Measurements from ENCODE around the gene CCDC172. TPM values are rescaled to one million over a fixed set of nuclear protein-coding genes. Genes with fewer than 3 reads are reported as not detected.

CCDC172 gene
- polyA plus RNA-seq, 2 donors = not detected

- Histone ChIP-seq H3K4me3 (ENCODE audit: low read depth in 1 of 2, low read length in 2 of 2) (no peak overlapping the region), H3K36me3 (ENCODE audit: control insufficient read depth in 2 of 2, insufficient read depth in 2 of 2, low read length in 1 of 2) (no peaks in the 10 kb centered on the region), H3K9me3 (ENCODE audit: control insufficient read depth in 2 of 2, insufficient read depth in 1 of 2, low read depth in 1 of 2, low read length in 1 of 2) (no peaks in the 10 kb centered on the region), H3K4me1 (ENCODE audit: control insufficient read depth in 2 of 2, insufficient read depth in 2 of 2, low read length in 1 of 2) (no peaks in the 10 kb centered on the region), H3K27ac (ENCODE audit: low read depth in 2 of 2, low read length in 1 of 2) (no peak overlapping the region), H3K27me3 (ENCODE audit: control insufficient read depth in 1 of 2, insufficient read depth in 2 of 2, low read length in 2 of 2) (no peaks in the 10 kb centered on the region)
- 75 to 84% methylated on average over 3 of the region's 3 CpGs for WGBS, 2 donors
Observed at GRCh38 chr10:116298586-116298985, 25.7 kb upstream of the CCDC172 start.

GRCh38 chr10:116300542-116300941 is 23.7 kb upstream of the CCDC172 start:
- Histone ChIP-seq H3K9me3 (ENCODE audit: control insufficient read depth in 2 of 2, insufficient read depth in 1 of 2, low read depth in 1 of 2, low read length in 1 of 2) (no peaks in the 10 kb centered on the region), H3K27ac (ENCODE audit: low read depth in 2 of 2, low read length in 1 of 2) (no peak overlapping the region), H3K4me1 (ENCODE audit: control insufficient read depth in 2 of 2, insufficient read depth in 2 of 2, low read length in 1 of 2) (no peaks in the 10 kb centered on the region), H3K36me3 (ENCODE audit: control insufficient read depth in 2 of 2, insufficient read depth in 2 of 2, low read length in 1 of 2) (no peaks in the 10 kb centered on the region), H3K4me3 (ENCODE audit: low read depth in 1 of 2, low read length in 2 of 2) (no peak overlapping the region), H3K27me3 (ENCODE audit: control insufficient read depth in 1 of 2, insufficient read depth in 2 of 2, low read length in 2 of 2) (no peaks in the 10 kb centered on the region)
- WGBS, 2 donors = 61 to 84% methylated on average over 1 of the region's 1 CpG

GRCh38 chr10:116304923-116305322 is 19.3 kb upstream of the CCDC172 start:
- Histone ChIP-seq H3K27ac (ENCODE audit: low read depth in 2 of 2, low read length in 1 of 2) (no peak overlapping the region), H3K36me3 (ENCODE audit: control insufficient read depth in 2 of 2, insufficient read depth in 2 of 2, low read length in 1 of 2) (no peaks in the 10 kb centered on the region)
- whole genome bisulfite sequencing, 2 donors = 47 to 78% methylated on average over 1 of the region's 1 CpG

DNA sequence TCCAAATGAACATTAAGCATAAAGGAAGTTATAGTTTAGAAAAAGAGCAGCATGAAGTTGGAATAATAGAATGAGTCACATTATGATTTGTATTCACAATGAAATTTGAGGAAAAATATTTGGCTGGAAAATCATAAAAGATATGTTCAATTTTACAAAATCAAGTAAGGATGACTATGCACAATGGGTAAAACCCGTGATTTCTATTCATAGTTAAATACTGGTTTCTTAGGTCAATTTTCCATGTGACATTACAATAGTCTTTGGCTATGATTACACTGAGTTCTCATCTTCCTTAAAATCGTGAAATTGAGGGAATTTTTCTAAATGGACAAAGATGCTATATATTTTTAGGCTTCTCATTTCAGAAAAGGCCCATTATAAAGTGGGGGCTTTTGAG is 17.4 kb upstream of the CCDC172 start:
- 66 to 67% methylated on average over 2 of the region's 2 CpGs for WGBS, 2 donors
- H3K4me3 ChIP-seq (ENCODE audit: low read depth in 1 of 2, low read length in 2 of 2) = no peak overlapping the region
- H3K36me3 ChIP-seq (ENCODE audit: control insufficient read depth in 2 of 2, insufficient read depth in 2 of 2, low read length in 1 of 2) = no peaks in the 10 kb centered on the region
- H3K27me3 ChIP-seq (ENCODE audit: control insufficient read depth in 1 of 2, insufficient read depth in 2 of 2, low read length in 2 of 2) = no peaks in the 10 kb centered on the region
- no peaks in the 10 kb centered on the region for H3K9me3 ChIP-seq (ENCODE audit: control insufficient read depth in 2 of 2, insufficient read depth in 1 of 2, low read depth in 1 of 2, low read length in 1 of 2)
- H3K4me1 ChIP-seq (ENCODE audit: control insufficient read depth in 2 of 2, insufficient read depth in 2 of 2, low read length in 1 of 2) = no peaks in the 10 kb centered on the region
- H3K27ac ChIP-seq (ENCODE audit: low read depth in 2 of 2, low read length in 1 of 2) = no peak overlapping the region

More at GRCh38 chr10:116304923-116305322, 19.3 kb upstream of the CCDC172 start:
- no peaks in the 10 kb centered on the region for H3K9me3 ChIP-seq (ENCODE audit: control insufficient read depth in 2 of 2, insufficient read depth in 1 of 2, low read depth in 1 of 2, low read length in 1 of 2)
- no peaks in the 10 kb centered on the region for H3K27me3 ChIP-seq (ENCODE audit: control insufficient read depth in 1 of 2, insufficient read depth in 2 of 2, low read length in 2 of 2)
- H3K4me3 ChIP-seq (ENCODE audit: low read depth in 1 of 2, low read length in 2 of 2) = no peak overlapping the region
- no peaks in the 10 kb centered on the region for H3K4me1 ChIP-seq (ENCODE audit: control insufficient read depth in 2 of 2, insufficient read depth in 2 of 2, low read length in 1 of 2)

DNA sequence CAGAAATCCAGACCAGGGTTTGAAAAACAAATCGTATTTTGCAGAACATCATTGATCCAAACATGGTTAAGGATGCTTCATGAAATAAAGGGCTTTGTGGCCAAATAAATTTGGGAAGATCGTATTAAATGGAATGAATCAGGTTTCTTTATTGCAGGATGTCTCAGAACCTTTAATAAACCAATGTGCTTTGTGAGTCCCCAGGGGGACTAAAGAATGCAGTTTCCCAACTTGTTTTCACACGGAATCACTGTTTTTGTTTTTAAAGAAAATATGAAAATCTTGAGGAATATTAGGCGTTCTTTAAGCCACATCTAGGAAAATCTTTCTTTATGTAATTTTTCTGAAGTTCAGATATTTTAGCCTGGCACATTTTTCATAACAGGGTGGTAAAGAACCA is 16.8 kb upstream of the CCDC172 start:
- no peaks in the 10 kb centered on the region for H3K4me1 ChIP-seq (ENCODE audit: control insufficient read depth in 2 of 2, insufficient read depth in 2 of 2, low read length in 1 of 2)
- H3K27me3 ChIP-seq (ENCODE audit: control insufficient read depth in 1 of 2, insufficient read depth in 2 of 2, low read length in 2 of 2) = no peaks in the 10 kb centered on the region
- no peak overlapping the region for H3K4me3 ChIP-seq (ENCODE audit: low read depth in 1 of 2, low read length in 2 of 2)
- H3K36me3 ChIP-seq (ENCODE audit: control insufficient read depth in 2 of 2, insufficient read depth in 2 of 2, low read length in 1 of 2) = no peaks in the 10 kb centered on the region
- no peaks in the 10 kb centered on the region for H3K9me3 ChIP-seq (ENCODE audit: control insufficient read depth in 2 of 2, insufficient read depth in 1 of 2, low read depth in 1 of 2, low read length in 1 of 2)
- WGBS, 2 donors = 75 to 77% methylated on average over 4 of the region's 4 CpGs
- H3K27ac ChIP-seq (ENCODE audit: low read depth in 2 of 2, low read length in 1 of 2) = no peak overlapping the region

DNA sequence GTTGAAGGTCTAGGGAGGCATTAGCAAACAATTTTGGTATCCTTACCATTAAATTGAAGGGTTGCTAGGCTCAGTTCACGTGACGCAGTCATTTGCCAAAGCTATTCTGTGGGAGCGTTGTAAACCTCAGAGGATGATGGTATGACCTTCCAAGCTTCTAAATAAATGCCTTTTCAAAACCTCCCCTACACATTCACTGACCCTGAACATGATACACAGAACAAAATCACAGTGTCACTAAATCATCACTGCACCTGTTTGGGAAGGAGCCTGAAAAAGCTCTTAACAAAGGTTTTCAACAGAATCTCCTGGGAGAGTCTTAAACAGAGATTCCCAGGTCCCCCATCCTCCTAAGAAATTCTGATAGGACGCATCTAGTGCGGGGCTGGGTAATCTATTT is 13.2 kb upstream of the CCDC172 start:
- H3K4me1 ChIP-seq (ENCODE audit: control insufficient read depth in 2 of 2, insufficient read depth in 2 of 2, low read length in 1 of 2) = no peaks in the 10 kb centered on the region
- no peaks in the 10 kb centered on the region for H3K27me3 ChIP-seq (ENCODE audit: control insufficient read depth in 1 of 2, insufficient read depth in 2 of 2, low read length in 2 of 2)
- 87 to 90% methylated on average over 5 of the region's 5 CpGs for whole genome bisulfite sequencing, 2 donors
- H3K27ac ChIP-seq (ENCODE audit: low read depth in 2 of 2, low read length in 1 of 2) = no peak overlapping the region
- H3K9me3 ChIP-seq (ENCODE audit: control insufficient read depth in 2 of 2, insufficient read depth in 1 of 2, low read depth in 1 of 2, low read length in 1 of 2) = no peaks in the 10 kb centered on the region
- H3K36me3 ChIP-seq (ENCODE audit: control insufficient read depth in 2 of 2, insufficient read depth in 2 of 2, low read length in 1 of 2) = no peaks in the 10 kb centered on the region
- H3K4me3 ChIP-seq (ENCODE audit: low read depth in 1 of 2, low read length in 2 of 2) = no peak overlapping the region

DNA sequence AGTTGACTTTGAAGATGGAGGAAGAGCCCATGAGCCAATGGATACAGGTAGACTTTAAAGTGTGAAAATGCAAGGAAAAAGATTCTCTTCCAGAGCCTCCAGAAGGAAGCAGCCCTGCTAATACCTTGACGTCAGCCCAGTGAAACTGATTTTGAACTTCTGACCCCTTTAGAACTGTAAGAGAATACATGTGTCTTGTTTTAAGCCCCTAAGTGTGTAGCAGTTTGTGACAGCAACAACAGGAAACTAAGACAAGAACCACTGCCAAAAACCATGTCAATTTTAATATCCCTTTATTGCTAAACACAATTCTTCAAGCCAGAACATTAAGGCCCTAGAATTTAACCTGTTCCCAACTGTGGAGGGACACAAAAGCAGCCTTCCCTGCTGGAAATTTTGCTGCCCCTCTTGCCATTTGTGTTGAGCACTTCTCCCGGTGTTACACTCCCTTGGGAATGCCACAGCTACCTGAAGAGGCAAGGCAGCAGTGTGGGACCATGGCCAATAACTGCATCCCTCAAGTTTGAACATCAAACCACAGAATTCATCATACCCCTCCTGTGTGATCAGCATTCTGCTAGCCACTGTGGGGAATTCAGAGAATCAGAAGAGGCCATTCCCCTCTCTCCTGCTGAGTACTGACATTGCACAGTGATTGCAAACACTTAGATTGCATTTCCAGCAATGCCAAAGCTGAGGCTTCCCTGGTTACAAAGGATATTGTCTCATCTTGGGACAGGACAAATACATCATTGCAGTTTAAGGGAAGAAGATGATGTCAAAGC is 12.3 kb upstream of the CCDC172 start:
- no peaks in the 10 kb centered on the region for H3K4me1 ChIP-seq (ENCODE audit: control insufficient read depth in 2 of 2, insufficient read depth in 2 of 2, low read length in 1 of 2)
- H3K27me3 ChIP-seq (ENCODE audit: control insufficient read depth in 1 of 2, insufficient read depth in 2 of 2, low read length in 2 of 2) = no peaks in the 10 kb centered on the region
- 57 to 62% methylated on average over 2 of the region's 2 CpGs for WGBS, 2 donors

GRCh38 chr10:116312548-116312947 is 11.7 kb upstream of the CCDC172 start:
- no peak overlapping the region for H3K4me3 ChIP-seq (ENCODE audit: low read depth in 1 of 2, low read length in 2 of 2)
- 82 to 88% methylated on average over 4 of the region's 4 CpGs for WGBS, 2 donors
- no peak overlapping the region for H3K27ac ChIP-seq (ENCODE audit: low read depth in 2 of 2, low read length in 1 of 2)
- no peaks in the 10 kb centered on the region for H3K27me3 ChIP-seq (ENCODE audit: control insufficient read depth in 1 of 2, insufficient read depth in 2 of 2, low read length in 2 of 2)
- H3K4me1 ChIP-seq (ENCODE audit: control insufficient read depth in 2 of 2, insufficient read depth in 2 of 2, low read length in 1 of 2) = no peaks in the 10 kb centered on the region
- no peaks in the 10 kb centered on the region for H3K36me3 ChIP-seq (ENCODE audit: control insufficient read depth in 2 of 2, insufficient read depth in 2 of 2, low read length in 1 of 2)
- no peaks in the 10 kb centered on the region for H3K9me3 ChIP-seq (ENCODE audit: control insufficient read depth in 2 of 2, insufficient read depth in 1 of 2, low read depth in 1 of 2, low read length in 1 of 2)

More for the DNA sequence above, 12.3 kb upstream of the CCDC172 start:
- Histone ChIP-seq H3K36me3 (ENCODE audit: control insufficient read depth in 2 of 2, insufficient read depth in 2 of 2, low read length in 1 of 2) (no peaks in the 10 kb centered on the region), H3K4me3 (ENCODE audit: low read depth in 1 of 2, low read length in 2 of 2) (no peak overlapping the region), H3K9me3 (ENCODE audit: control insufficient read depth in 2 of 2, insufficient read depth in 1 of 2, low read depth in 1 of 2, low read length in 1 of 2) (no peaks in the 10 kb centered on the region), H3K27ac (ENCODE audit: low read depth in 2 of 2, low read length in 1 of 2) (no peak overlapping the region)

DNA sequence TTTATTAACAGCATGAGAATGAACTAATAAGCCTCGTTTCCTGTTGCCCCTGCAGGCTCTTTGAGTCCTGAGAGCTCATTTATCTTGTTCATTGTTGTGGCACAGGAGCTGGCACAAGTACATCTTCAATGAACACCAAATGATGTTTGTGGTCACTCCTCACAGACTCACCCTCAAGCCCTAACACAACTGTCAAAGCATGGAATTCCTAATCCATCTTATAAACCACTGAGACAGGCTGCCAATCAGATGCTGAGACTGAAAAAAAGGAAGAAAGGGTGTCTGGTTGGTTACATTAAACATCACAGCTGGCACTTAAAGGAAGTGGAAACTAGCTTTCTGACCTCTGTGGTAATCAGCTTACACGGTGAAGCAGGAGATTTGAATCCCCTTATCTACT is 7.7 kb upstream of the CCDC172 start:
- 15 to 25% methylated on average over 2 of the region's 2 CpGs for WGBS, 2 donors
- no peaks in the 10 kb centered on the region for H3K4me1 ChIP-seq (ENCODE audit: control insufficient read depth in 2 of 2, insufficient read depth in 2 of 2, low read length in 1 of 2)
- H3K4me3 ChIP-seq (ENCODE audit: low read depth in 1 of 2, low read length in 2 of 2) = no peak overlapping the region
- H3K27ac ChIP-seq (ENCODE audit: low read depth in 2 of 2, low read length in 1 of 2) = no peak overlapping the region
- no peaks in the 10 kb centered on the region for H3K9me3 ChIP-seq (ENCODE audit: control insufficient read depth in 2 of 2, insufficient read depth in 1 of 2, low read depth in 1 of 2, low read length in 1 of 2)
- no peaks in the 10 kb centered on the region for H3K36me3 ChIP-seq (ENCODE audit: control insufficient read depth in 2 of 2, insufficient read depth in 2 of 2, low read length in 1 of 2)
- H3K27me3 ChIP-seq (ENCODE audit: control insufficient read depth in 1 of 2, insufficient read depth in 2 of 2, low read length in 2 of 2) = no peaks in the 10 kb centered on the region

GRCh38 chr10:116324951-116325635 is 845 bp downstream of the CCDC172 start:
- 42 to 44% methylated on average over 17 of the region's 17 CpGs for WGBS, 2 donors
- no peaks in the 10 kb centered on the region for H3K4me1 ChIP-seq (ENCODE audit: control insufficient read depth in 2 of 2, insufficient read depth in 2 of 2, low read length in 1 of 2)
- H3K4me3 ChIP-seq (ENCODE audit: low read depth in 1 of 2, low read length in 2 of 2) = no peak overlapping the region
- H3K9me3 ChIP-seq (ENCODE audit: control insufficient read depth in 2 of 2, insufficient read depth in 1 of 2, low read depth in 1 of 2, low read length in 1 of 2) = no peaks in the 10 kb centered on the region
- no peak overlapping the region for H3K27ac ChIP-seq (ENCODE audit: low read depth in 2 of 2, low read length in 1 of 2)
- no peaks in the 10 kb centered on the region for H3K36me3 ChIP-seq (ENCODE audit: control insufficient read depth in 2 of 2, insufficient read depth in 2 of 2, low read length in 1 of 2)
- no peaks in the 10 kb centered on the region for H3K27me3 ChIP-seq (ENCODE audit: control insufficient read depth in 1 of 2, insufficient read depth in 2 of 2, low read length in 2 of 2)
